Tongue (tissue), 2 donors: ENCODE results near the gene TESPA1. TPM values are rescaled to one million over a fixed set of nuclear protein-coding genes. Genes with fewer than 3 reads are reported as not detected.

Experiments used
- DNase-seq: peaks from one replicate; pipeline ENCODE4 v3.0.0-alpha.2; 2015
- total RNA-seq: library from RNA; depleted of rRNA; stranded (reverse); fragments of >200 nt; gene quantifications from one replicate; pipeline ENCODE4 v1.2.3, GENCODE V29; 2014

TESPA1 gene
- total RNA-seq, 1 donor from 2014 or later = 0.92 TPM

DNA sequence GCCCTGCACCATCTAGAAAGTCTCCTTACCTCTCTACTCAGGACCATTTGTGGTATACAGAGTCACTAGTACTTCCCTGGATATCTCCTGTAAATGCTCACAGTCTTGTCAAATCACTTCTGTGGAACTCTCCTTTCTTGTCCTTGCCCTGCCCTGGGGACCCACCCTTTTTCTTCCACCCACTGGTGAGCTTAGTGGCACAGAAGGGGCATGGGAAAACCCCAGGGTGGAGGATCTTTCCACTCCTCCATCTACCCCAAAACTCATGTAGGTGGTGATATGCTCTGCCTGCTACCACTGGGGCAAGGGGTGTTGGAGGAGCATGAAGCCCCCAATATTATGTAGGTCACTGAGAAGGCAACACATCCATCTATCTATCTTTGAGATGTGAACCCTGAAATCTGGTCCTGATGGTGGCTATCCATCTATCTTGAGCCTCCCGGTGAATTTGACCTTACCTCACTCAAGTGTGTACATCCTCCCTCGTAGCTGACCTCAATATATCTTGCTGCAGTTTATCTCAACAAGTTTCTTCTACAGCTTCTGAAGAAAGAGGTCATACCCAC is 943 bp downstream of the TESPA1 start:
- no peak for DNase-seq

DNA sequence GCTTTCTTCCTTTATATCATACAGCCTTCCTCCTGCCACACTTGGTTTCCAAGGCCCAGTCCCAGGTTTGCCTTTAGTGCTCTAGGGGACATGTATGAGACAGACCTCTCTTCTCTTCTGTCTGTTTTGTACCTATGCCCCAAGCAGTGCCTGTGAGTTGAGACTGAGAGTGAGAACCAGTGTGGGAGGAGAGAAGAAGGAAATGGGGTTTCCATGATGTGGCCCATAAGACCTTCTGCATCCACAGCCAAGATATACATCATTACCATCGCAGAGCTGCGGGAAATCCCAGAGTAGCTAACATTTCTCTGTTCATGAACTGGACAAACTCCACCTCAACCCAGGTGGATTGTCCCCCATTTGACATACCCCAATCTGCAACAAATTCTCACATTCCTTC is 2.8 kb downstream of the TESPA1 start:
- DNase-seq = no peak

DNA sequence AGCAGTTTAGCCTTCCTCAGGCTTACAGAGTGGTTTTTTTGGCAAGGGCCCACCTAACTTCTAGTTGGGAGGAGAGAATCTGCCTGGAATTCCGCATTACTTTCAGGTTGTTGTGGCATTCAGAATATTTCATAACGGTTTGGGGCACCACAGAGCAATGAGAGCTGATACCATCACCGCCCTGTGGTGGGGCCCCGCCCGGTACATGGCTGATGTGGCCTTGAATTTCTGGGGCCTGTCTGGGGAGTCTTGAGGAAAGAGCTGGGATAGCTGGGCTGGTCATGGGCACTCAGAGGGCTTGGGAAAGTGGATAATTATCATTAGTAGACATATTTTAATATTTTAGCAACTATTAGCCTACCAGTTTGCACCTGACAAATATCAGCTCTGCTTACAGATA is 4.2 kb downstream of the TESPA1 start:
- no peak for DNase-seq

DNA sequence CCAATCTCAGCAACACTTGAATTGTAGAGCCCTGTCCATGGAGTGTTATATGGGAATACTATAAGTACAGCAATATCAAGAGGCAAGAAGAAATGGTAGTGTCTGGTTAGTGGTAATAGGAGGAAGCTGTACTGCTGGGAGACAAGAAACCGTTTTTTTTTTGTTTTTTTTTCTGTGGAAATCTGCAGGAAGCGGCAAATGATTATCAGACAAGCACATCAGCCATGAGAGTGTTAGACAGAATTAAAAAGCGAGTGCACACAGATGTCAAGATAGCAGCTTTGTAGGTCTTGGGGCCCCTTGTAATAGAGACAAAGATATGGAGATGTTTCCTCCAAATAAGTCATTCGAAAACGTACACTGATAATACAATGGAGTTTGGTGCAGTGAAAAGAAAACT is 6.7 kb downstream of the TESPA1 start:
- DNase-seq = no peak

DNA sequence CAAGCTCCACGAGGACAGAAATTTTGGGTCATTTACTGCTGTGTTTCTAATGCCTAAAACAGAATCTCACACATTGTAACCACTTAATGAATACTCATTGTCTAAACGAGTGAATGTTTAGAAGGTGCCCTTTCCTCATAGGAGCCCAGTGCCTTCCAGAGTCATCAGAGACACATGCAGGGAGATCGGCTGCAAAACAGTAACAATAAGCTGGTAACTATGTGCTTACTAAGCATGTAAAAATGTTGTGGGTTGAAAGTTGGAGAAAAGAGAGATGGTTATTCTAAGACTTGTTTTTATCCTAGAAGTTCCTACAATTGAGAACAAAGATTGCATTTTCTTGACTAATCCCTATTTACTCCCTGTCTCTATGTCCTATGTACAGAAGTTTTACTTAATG is 7.4 kb downstream of the TESPA1 start:
- no peak for DNase-seq

DNA sequence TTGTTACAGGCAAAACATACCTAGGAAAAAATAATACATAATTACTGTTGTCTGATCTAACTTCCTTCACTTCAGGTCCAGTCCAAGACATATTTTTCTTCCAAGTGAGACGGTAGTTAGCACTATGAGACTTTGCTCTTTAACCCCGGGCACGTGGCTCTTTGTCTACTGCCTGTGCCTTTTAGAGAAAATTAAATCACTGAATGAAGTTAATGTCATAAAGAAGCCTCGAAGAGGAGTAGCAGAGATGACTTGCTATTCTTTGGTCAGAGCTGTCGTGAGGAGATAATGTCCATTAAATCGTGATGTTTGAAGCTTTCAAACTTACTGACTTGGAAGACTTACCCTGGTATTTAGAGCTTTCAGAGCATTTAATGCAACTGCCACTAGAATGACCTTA is 8.7 kb downstream of the TESPA1 start:
- DNase-seq = no peak

DNA sequence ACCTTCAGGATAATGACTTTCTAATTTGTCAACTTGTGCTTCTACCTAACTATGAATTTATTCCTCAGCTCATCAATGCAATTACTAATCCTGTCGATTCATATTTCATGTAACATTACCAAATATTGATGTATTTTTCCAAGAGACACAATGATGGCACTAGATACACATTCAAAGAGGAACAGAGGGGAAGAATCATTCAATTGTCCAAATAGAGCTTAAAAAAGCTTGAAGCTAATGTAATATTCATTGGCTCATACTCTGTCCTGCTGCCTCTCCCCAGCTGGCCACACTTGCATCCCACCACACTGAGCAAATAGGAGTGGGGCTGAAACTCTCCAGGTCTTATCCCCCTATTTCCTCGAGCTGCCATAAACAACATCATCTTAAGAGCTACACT is 9.3 kb downstream of the TESPA1 start:
- no peak for DNase-seq

DNA sequence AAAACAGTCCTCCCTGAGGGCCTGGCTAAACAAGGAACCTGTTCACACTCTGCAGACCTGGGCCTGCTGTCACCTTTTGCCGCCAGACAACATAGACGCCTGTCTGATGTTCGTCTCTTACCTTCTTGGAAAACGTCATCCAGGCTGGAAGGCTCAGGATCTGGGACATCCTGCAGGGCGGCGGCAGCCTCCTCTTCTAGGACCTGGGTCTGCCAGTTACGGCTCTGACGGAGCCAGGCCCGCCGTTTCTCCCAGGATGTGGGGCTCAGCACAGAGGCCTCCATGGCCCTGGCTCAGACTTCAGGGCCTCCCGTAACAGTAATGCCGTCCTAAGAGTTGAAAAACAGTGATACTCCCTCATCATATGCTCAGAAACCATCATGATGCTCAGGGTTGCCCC is 10.3 kb downstream of the TESPA1 start:
- DNase-seq = no peak

DNA sequence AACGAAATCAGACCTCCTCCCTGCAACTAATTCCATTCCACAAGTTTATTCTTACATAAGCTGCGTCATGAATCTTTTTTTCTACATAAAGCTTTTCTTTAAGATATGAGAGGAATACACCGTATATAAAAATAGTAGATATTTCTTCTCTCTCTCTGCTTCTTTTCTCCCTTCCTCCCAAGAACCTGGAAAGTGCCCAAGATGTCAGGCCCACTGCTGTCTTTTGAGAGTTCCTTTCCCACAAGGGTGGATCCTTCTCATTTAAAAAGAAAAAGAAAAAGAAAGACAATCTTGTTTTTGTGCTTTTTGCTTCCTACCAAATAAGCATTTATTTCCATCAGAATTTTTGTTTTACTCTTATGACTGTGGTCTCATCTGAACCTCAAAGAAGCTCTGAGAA is 11.0 kb downstream of the TESPA1 start:
- DNase-seq = no peak

DNA sequence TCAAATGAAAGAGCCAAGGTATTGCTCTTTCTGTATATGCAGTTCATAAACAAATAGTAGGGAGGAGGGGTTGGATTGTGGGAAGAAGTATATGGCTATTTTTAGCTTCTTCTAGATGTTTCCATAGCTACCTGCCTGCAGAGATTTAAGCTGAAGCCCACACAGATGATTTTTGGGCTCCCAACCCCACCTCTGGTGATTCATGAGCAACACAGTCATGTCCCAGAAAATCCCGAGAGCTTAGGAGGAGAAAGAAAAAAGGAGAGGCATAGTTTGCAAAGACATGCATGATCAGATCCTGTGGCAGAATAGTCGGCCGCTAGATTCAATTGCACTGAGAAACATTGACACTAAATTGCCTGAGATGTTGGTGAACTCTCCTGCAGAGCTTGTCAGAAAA is 13.8 kb downstream of the TESPA1 start:
- peak; percentile 40 for DNase-seq

DNA sequence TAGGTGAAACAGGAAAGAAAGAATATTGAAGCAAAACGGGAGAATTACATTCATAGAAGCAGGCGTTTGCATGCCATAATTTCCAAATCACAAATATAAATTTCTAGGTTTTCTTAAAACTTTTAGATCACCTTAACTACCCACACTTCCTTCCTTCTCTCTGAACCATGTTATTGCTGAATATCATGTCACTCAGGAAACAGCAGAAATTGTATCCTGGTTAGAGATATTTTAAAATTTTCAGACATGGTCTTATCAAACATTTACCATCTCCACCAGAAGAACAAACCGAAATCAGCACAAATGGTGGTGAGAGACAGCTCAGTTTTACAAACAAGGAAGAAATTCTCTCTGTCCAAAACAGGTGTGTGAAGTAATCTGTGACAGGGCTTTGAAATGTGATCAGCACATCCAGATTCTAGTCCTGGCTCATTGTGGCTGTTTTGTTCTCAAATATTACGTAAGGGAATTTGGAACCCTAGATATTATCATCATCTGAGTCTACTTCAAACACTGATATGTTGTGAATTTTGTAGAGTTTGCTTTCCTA is 16.3 kb downstream of the TESPA1 start:
- no peak for DNase-seq

DNA sequence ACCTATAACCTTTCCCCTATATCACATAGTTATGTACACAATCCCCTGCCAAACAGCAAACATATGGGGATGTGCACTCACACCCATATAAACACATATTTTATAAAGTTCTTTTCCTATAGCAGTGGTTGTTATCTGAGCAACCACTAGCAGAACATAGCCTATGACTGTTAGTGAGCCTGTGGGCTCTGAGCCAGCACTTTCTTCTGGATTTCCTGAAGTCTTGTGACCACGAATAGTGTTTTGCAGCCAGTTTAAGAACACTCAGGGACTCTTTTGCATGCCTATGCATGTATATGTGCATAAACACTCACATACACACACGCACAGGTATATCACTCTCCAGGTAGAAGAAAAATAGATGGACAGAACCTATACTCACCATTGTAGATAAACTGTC is 17.1 kb downstream of the TESPA1 start:
- DNase-seq = peak; percentile 46

DNA sequence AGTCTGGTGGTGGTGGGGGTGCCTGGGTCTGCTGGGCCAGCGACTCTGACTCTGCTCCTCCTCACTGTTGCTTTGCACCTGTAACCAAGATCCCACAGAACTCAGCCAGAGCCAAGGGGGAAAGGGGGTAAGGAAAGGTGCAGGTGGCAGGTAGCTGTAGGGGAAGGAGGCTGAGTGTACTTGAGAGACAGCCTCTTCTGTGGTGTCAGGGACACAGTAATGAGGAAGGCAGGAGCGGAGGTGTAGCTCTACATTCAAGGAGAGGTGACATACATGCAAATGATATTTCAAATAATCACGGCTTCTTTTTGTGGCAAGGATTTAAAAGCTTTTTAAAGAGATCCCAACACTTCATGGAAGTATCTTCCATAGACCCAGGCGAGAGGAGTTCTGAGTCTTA is 23.4 kb downstream of the TESPA1 start:
- no peak for DNase-seq

DNA sequence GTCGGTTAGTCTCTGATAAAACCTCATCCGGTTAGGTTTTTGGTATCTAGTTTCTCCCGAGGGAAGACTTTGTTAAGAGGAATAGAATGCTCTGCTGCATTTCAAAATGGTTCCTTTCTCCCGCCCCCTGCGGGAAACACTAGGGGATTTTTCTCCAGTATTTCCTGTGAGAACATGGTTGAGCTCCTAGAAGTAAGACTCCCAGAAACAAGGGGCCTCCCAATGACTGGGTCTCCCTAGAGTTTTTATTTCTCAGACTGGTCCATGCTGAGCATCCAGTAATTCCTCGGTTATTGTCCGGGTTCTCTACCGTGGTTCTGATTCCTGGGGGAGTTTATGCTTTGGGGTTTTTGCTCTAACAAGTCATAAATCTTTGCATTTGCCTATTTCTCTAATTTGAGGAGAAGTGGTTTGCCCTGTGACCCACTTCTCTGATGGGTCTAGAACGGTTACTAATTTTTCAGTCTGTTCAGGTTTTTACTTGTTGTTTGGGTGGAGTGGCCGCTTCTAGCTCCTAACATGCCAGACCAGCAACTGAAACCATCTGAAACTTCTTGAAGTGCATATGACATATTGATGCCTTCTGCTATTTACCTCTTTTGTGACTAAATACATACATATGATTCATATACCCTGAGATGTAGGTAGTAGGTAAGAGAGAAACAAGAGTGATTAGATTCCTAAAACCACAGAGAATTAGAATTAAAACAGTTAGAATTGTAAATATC is 25.1 kb downstream of the TESPA1 start:
- DNase-seq = no peak

DNA sequence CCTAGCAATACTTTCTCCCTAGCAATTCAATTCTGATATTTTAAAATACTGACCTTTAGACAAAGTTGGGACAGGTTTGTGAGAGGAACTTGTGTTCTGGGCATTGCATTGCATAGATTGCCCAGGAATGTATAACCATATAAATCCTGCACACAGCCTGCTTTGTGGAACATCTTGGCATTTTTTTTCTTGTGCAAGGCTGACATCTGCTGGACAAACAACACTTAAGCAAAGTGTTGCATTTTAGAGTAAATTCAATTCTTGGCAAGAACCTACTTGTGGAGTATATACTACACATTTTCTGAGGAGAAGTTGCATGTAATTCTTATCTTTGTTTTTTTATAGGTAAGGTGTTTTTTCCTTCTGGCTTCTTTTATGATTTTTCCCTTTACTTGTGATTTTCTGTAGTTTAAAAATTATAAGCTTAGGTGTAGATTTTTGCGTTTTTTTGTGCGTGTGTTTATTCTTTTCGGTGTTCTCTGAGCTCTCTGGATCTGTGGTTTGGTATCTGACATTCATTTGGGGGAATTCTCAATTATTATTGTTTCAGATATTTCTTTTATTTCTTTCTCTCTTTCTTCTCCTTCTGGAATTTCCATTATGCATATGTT is 26.4 kb downstream of the TESPA1 start:
- peak; percentile 91 for DNase-seq

DNA sequence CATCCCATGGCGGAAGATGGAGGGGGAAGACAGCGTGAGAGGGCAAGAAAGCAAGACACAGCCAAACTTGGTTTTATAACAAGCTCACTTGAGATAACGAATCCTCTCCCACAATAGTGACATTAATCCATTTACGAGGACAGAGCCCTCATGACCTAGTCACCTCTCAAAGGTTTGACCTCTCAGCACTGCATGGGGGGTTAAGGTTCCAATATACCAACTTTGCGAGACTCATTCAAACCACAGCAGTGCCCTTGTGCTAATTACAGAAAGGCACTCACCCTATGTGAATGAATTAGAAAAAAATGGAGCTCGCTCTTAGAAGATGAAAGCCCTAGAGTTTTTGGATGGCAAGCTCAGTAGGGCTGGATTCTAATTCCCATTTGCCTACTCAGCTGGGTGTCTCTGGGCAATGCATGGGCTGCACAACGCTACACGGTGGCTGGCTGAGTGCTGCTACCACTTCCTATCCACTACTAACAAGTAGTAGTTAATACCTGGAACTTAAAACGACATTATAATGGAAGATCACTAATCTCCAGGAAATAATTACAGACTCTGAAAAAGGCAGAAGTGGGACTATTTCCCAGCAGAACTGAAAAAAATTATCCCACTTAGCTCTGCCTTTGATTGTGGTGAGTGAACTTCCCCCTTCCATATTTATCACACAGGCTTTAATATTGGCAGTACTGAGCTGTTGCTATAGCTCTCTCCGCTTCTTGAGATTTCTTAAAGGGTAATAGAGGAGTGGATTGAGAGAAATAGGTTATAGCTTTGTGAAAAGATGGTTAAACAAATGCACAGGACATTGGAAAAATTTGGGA is 27.5 kb downstream of the TESPA1 start:
- no peak for DNase-seq

DNA sequence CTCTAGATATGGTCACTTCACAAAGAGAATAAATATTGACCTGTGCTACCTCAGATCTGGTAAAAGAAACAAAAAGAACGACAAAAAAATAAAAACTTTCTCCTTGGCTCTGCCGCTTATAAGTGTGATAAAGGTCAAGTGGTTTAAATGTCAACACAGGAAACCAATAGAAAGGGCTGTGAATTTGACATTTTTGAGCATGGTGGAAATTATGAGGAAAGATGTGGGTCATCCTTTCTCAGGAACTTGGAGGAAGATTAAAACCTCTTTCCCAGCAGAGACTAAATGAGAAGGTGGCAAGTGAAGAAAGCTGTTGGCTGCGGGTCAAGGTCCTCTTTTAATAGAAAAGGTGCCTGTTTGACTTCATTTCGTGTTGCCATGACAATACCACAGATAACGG is 28.2 kb downstream of the TESPA1 start:
- no peak for DNase-seq

DNA sequence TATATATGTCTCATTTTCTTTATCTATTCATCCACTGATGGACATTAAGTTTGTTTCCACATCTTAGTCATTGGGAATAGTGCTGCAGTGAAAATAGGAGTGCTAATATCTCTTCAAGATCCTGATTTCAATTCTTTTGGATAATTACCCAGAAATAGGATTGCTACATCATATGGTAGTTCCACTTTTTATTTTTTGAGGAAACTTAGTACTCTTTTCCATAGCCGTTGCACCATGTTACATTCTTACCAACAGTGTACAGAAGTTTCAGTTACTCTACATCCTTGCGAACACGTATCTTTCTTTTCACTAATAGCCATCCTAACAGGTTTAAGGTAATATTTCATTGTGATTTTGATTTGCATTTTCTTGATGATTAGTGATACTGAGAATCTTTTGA is 29.8 kb downstream of the TESPA1 start:
- DNase-seq = no peak

DNA sequence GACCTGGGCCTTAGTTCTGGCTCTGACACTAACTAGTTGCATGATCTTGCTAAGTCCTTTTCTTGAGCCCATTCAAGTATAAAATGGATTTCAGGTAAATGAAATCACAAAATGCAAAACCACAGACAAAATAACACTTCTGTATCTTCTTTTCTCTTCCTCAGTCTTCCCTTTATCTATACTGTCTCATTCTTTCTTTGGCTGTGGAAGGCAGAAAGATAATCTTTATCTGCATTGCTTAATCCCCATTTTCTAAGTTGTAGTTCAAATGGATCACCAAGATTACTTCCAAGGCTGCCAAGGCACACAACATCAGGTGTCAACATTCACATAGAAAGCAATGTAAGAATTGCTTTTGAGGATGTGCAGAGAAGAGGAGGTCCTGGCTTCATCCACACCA is 30.3 kb downstream of the TESPA1 start:
- DNase-seq = no peak

DNA sequence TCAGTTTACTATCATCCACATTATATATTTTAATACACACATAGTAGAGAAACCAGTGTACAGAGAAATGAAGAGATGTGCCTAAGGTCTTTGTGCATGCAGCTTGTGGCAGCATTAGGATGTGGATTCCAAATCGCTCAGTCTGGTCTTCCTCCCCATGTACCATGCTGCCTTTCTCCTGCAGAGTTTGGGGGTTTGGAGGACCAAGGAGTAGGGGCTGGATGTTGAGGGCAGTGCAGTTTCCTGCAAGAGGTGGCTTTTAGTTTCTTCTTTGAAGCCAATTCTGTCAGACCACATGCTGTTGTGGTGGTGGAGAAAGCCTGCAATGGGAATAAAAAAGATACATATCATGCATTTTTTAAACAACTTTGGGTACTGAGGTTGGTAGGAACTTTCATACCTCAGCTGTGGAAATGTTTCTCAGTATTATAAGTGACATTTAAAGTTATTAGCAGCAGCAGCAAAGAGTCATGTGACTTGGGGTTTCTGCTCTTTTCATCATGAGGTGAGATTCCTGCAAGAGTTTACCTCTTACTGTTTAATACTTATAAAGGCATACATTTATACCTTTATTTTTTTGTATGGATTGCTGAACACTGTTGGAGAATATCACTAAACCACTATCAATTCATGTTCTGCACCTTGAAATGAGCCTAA is 34.4 kb downstream of the TESPA1 start:
- no peak for DNase-seq

DNA sequence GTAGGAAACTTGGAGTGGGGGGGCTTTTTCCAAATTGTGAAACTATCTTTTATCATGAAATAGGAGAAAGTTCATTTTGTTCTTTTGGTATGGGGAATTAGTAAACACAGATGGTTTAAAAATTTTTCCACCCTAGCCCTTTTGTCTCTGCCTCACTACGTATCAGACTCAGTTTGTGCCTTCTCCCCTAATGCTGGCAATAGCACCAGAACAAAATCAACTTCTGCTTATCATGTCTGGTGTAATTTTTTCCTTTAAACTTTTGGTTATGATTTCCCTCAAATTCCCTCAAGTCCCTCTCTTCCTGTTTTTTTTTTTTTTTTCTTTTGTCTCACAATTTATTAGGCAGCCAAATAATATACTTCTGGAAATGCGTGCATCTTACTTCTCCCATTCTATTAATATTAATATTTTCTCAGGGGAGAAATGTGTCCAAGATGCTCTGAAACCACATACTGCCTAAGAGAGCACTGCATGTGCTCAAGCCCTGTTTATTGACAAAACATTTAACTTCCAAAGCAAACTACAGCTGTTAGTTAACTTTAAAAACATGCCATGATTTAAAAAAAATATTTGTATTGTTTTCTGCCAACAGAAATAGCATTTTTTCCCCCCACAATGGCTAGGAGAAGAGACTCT is 35.4 kb downstream of the TESPA1 start:
- DNase-seq = no peak

DNA sequence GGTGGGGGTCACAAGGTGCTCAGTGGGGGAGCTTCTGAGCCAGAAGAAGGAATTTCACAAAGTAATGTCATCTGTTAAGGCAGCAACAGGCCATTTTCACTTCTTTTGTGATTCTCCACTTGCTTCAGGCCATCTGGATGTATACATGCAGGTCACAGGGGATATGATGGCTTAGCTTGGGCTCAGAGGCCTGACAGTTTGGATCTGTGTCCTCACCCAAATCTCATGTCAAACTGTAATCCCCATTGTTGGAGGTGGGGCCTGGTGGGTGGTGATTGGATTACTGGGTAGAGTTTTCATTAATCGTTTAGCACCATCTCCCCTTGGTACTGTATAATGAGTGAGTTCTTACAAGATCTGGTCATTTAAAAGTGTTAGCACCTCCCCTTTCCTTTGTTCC is 36.4 kb downstream of the TESPA1 start:
- no peak for DNase-seq
